ENCODE results near the gene BRD2.

- TF ChIP-seq POLR2A (IDR thresholded peaks at IDR 0.05), result no peak
- no peak for TF ChIP-seq POLR2AphosphoS5 (IDR thresholded peaks at IDR 0.05)
- no peak for TF ChIP-seq CTCF (IDR thresholded peaks at IDR 0.05)
- no peak for TF ChIP-seq EP300 (IDR thresholded peaks at IDR 0.05)
Observed at GRCh38 chr6:32936239-32937152, 31.9 kb upstream of the BRD2 start.

All from upper lobe of left lung (tissue), 4 donors.